Neural progenitor cell (in vitro differentiated cells): ENCODE measurements around the gene RASSF5. TPM values are rescaled to one million over a fixed set of nuclear protein-coding genes. Genes with fewer than 3 reads are reported as not detected.
A peak's percentile ranks its signal among the peaks of the same experiment; 100 is the strongest.

Source experiments
- DNase-seq: peaks from one replicate; pipeline ENCODE4 v3.0.0-alpha.2; 2016; ENCODE audit warnings: low spot score
- H2AFZ ChIP-seq: fragments of 200-600 bp; sonication (generic); replicated peaks from 2 replicates; pipeline ENCODE4 v1.6.1; 2016; ENCODE audit warnings: antibody characterized with exemption
- H3F3A ChIP-seq: fragments of 200-600 bp; sonication (generic); 2 replicates; pipeline ENCODE4 v1.6.1; 2016; ENCODE audit warnings: antibody characterized with exemption, low read depth
- H3K27ac ChIP-seq: fragments of 200-600 bp; sonication (generic); 2 replicates; pipeline ENCODE4 v1.5.1; 2016; ENCODE audit warnings: mild to moderate bottlenecking
- H3K27me3 ChIP-seq: fragments of 200-600 bp; sonication (generic); 2 replicates; pipeline ENCODE4 v1.6.1; 2016; ENCODE audit warnings: mild to moderate bottlenecking, moderate library complexity
- H3K36me3 ChIP-seq: fragments of 200-600 bp; sonication (generic); 2 replicates; pipeline ENCODE4 v1.5.1; 2016
- H3K4me1 ChIP-seq: fragments of 200-600 bp; sonication (generic); 2 replicates; pipeline ENCODE4 v1.6.1; 2016; ENCODE audit warnings: mixed run types
- H3K4me2 ChIP-seq: fragments of 200-600 bp; sonication (generic); 2 replicates; pipeline ENCODE4 v1.6.1; 2016
- H3K4me3 ChIP-seq: fragments of 200-600 bp; sonication (generic); 2 replicates; pipeline ENCODE4 v1.5.1; 2016
- H3K79me2 ChIP-seq: fragments of 200-600 bp; sonication (generic); 2 replicates; pipeline ENCODE4 v1.6.1; 2016; ENCODE audit warnings: low read depth
- H3K9ac ChIP-seq: fragments of 200-600 bp; sonication (generic); 2 replicates; pipeline ENCODE4 v1.6.1; 2016
- H3K9me3 ChIP-seq: fragments of 200-600 bp; sonication (generic); 2 replicates; pipeline ENCODE4 v1.5.1; 2016; ENCODE audit warnings: low read depth
- H4K20me1 ChIP-seq: fragments of 200-600 bp; sonication (generic); 2 replicates; pipeline ENCODE4 v1.6.1; 2016; ENCODE audit warnings: low read depth
- H3K27ac Mint-ChIP-seq: 3 replicates; pipeline ENCODE4 v1.8.0; 2021; ENCODE audit warnings: mixed read lengths
- H3K27me3 Mint-ChIP-seq: 2 replicates; pipeline ENCODE4 v1.8.0; 2022; ENCODE audit warnings: low read depth, mild to moderate bottlenecking, inconsistent platforms, moderate library complexity, mixed read lengths; ENCODE audit not compliant: insufficient read depth
- H3K36me3 Mint-ChIP-seq: 3 replicates; pipeline ENCODE4 v1.8.0; 2021; ENCODE audit warnings: mixed read lengths
- H3K4me1 Mint-ChIP-seq: 3 replicates; pipeline ENCODE4 v1.8.0; 2021; ENCODE audit warnings: mixed read lengths
- H3K4me3 Mint-ChIP-seq: 3 replicates; pipeline ENCODE4 v1.8.0; 2021; ENCODE audit warnings: mild to moderate bottlenecking, moderate library complexity, mixed read lengths
- H3K9me3 Mint-ChIP-seq: 3 replicates; pipeline ENCODE4 v1.8.0; 2020; ENCODE audit warnings: mixed read lengths
- CTCF ChIP-seq: fragments of 200-600 bp; sonication (generic); IDR thresholded peaks from 2 replicates; pipeline ENCODE4 v1.5.1; 2017; ENCODE audit warnings: antibody characterized with exemption, mild to moderate bottlenecking
- EZH2 ChIP-seq: fragments of 200-600 bp; sonication (generic); IDR thresholded peaks from 2 replicates; pipeline ENCODE4 v1.6.1; 2017; ENCODE audit warnings: antibody characterized with exemption, mild to moderate bottlenecking, moderate library complexity
- EZH2phosphoT487 ChIP-seq: fragments of 200-600 bp; sonication (generic); IDR thresholded peaks from 2 replicates; pipeline ENCODE4 v1.6.1; 2017; ENCODE audit warnings: antibody characterized with exemption
- total RNA-seq: library from RNA; depleted of rRNA; stranded (reverse); fragments of >200 nt; gene quantifications from 2 replicates; pipeline ENCODE4 v1.2.3, GENCODE V29; 2015; ENCODE audit warnings: low replicate concordance

The RASSF5 gene
- total RNA-seq, 1 donor from 2014 or later = 0.43 TPM

GRCh38 chr1:206461602-206462455 is 45.5 kb upstream of the RASSF5 start:
- Mint-ChIP-seq H3K9me3 (no peaks in the 10 kb centered on the region), H3K4me3 (peak overlapping the region; percentile 24), H3K36me3 (peaks cover 45% of the 10 kb centered on the region), H3K4me1 (peaks cover 23% of the 10 kb centered on the region), H3K27ac (no peak overlapping the region), H3K27me3 (peaks cover 2% of the 10 kb centered on the region)
- Histone ChIP-seq H4K20me1 (no peaks in the 10 kb centered on the region), H3K4me1 (no peaks in the 10 kb centered on the region), H3F3A (peaks cover 7% of the 10 kb centered on the region), H3K4me3 (no peak overlapping the region), H3K9ac (no peak overlapping the region), H3K4me2 (no peak overlapping the region), H3K9me3 (no peaks in the 10 kb centered on the region), H3K27me3 (no peaks in the 10 kb centered on the region), H3K36me3 (no peaks in the 10 kb centered on the region), H2AFZ (no peak overlapping the region), H3K27ac (no peak overlapping the region), H3K79me2 (no peaks in the 10 kb centered on the region)
- TF ChIP-seq CTCF = peak; percentile 86
- TF ChIP-seq EZH2phosphoT487 = no peak
- DNase-seq = peak; percentile 78

- H3K27me3 Mint-ChIP-seq = peaks cover 2% of the 10 kb centered on the region
- Histone ChIP-seq H3F3A (peaks cover 7% of the 10 kb centered on the region), H3K4me2 (no peak overlapping the region), H3K27ac (no peak overlapping the region), H3K36me3 (no peaks in the 10 kb centered on the region), H3K4me1 (no peaks in the 10 kb centered on the region), H2AFZ (no peak overlapping the region), H3K79me2 (no peaks in the 10 kb centered on the region), H3K9ac (no peak overlapping the region), H3K4me3 (no peak overlapping the region), H4K20me1 (no peaks in the 10 kb centered on the region), H3K9me3 (no peaks in the 10 kb centered on the region), H3K27me3 (no peaks in the 10 kb centered on the region)
- DNase-seq = no peak
- no peak overlapping the region for H3K4me3 Mint-ChIP-seq
- TF ChIP-seq EZH2 = no peak
- no peak for TF ChIP-seq EZH2phosphoT487
- no peak for TF ChIP-seq CTCF
- no peak overlapping the region for H3K27ac Mint-ChIP-seq
- H3K9me3 Mint-ChIP-seq = no peaks in the 10 kb centered on the region
- peaks cover 38% of the 10 kb centered on the region for H3K36me3 Mint-ChIP-seq
- H3K4me1 Mint-ChIP-seq = peaks cover 29% of the 10 kb centered on the region
Observed at GRCh38 chr1:206463137-206463536, 44.2 kb upstream of the RASSF5 start.

GRCh38 chr1:206463911-206464310 is 43.4 kb upstream of the RASSF5 start:
- Mint-ChIP-seq H3K27me3 (peaks cover 2% of the 10 kb centered on the region), H3K4me3 (no peak overlapping the region), H3K36me3 (peaks cover 30% of the 10 kb centered on the region), H3K27ac (no peak overlapping the region), H3K9me3 (no peaks in the 10 kb centered on the region), H3K4me1 (peaks cover 35% of the 10 kb centered on the region)
- H3F3A ChIP-seq = peaks cover 7% of the 10 kb centered on the region
- H3K79me2 ChIP-seq = no peaks in the 10 kb centered on the region
- no peak overlapping the region for H3K27ac ChIP-seq
- H3K27me3 ChIP-seq = no peaks in the 10 kb centered on the region
- no peak overlapping the region for H3K4me2 ChIP-seq
- no peak overlapping the region for H3K9ac ChIP-seq
- no peak for DNase-seq
- H4K20me1 ChIP-seq = no peaks in the 10 kb centered on the region
- no peaks in the 10 kb centered on the region for H3K36me3 ChIP-seq
- no peaks in the 10 kb centered on the region for H3K4me1 ChIP-seq
- no peaks in the 10 kb centered on the region for H3K9me3 ChIP-seq
- H3K4me3 ChIP-seq = no peak overlapping the region
- TF ChIP-seq CTCF (no peak), EZH2 (no peak), EZH2phosphoT487 (no peak)
- H2AFZ ChIP-seq = no peak overlapping the region
